PC-9 (cell line): ENCODE measurements around the gene CCM2. TPM values are rescaled to one million over a fixed set of nuclear protein-coding genes. Genes with fewer than 3 reads are reported as not detected.

Experiments
- BruUV-seq: library from RNA; stranded (reverse); fragments of 400-500 nt; replicated peaks from 2 replicates; lab custom pipeline; 2021; lab: Mats Ljungman, UMichigan
- CTCF ChIA-PET: fragments of 300-600 bp; sonication (Branson Sonifier 250); formaldehyde crosslinking; loops from one replicate; lab custom pipeline; 2022; ENCODE audit warnings: antibody characterized with exemption; lab: Charles Lee
- POLR2A ChIA-PET: fragments of 300-600 bp; sonication (Branson Sonifier 250); formaldehyde crosslinking; loops from one replicate; lab custom pipeline; 2022; ENCODE audit warnings: antibody characterized with exemption; ENCODE audit not compliant: unreplicated experiment; lab: Charles Lee
- DNase-seq, 2 experiments: peaks; one replicate each; pipeline versions ENCODE4 v3.0.0 to v3.0.0-alpha.2; 2015 to 2022; ENCODE audit warnings: mixed read lengths in 1 of 2
- H2AFZ ChIP-seq: fragments of 200-600 bp; sonication (generic); 2 replicates; pipeline ENCODE4 v1.8.1; 2017; ENCODE audit warnings: antibody characterized with exemption
- H3F3A ChIP-seq: fragments of 200-600 bp; sonication (generic); 2 replicates; pipeline ENCODE4 v1.8.1; 2017; ENCODE audit warnings: antibody characterized with exemption, mild to moderate bottlenecking, low read depth; ENCODE audit not compliant: insufficient read depth
- H3K27ac ChIP-seq: fragments of 200-600 bp; sonication (generic); 2 replicates; pipeline ENCODE4 v1.6.1; 2016; ENCODE audit warnings: mixed run types
- H3K27me3 ChIP-seq: fragments of 200-600 bp; sonication (generic); 2 replicates; pipeline ENCODE4 v1.6.1; 2016; ENCODE audit warnings: low read depth, mixed run types; ENCODE audit not compliant: insufficient read depth
- H3K36me3 ChIP-seq: fragments of 200-600 bp; sonication (generic); 2 replicates; pipeline ENCODE4 v1.6.1; 2016; ENCODE audit warnings: low read depth, mixed run types
- H3K4me1 ChIP-seq: fragments of 200-600 bp; sonication (generic); replicated peaks from 2 replicates; pipeline ENCODE4 v1.6.1; 2016; ENCODE audit warnings: mixed run types; ENCODE audit not compliant: insufficient read depth
- H3K4me2 ChIP-seq: fragments of 200-600 bp; sonication (generic); 2 replicates; pipeline ENCODE4 v1.6.1; 2017; ENCODE audit warnings: mixed run types
- H3K4me3 ChIP-seq: fragments of 200-600 bp; sonication (generic); 2 replicates; pipeline ENCODE4 v1.6.1; 2016; ENCODE audit warnings: mixed run types
- H3K79me2 ChIP-seq: fragments of 200-600 bp; sonication (generic); 2 replicates; pipeline ENCODE4 v1.6.1; 2017; ENCODE audit warnings: low read depth, mixed run types
- H3K9me2 ChIP-seq: fragments of 200-600 bp; sonication (generic); 2 replicates; pipeline ENCODE4 v1.8.1; 2017; ENCODE audit warnings: mild to moderate bottlenecking; ENCODE audit not compliant: insufficient read depth
- H3K9me3 ChIP-seq: fragments of 200-600 bp; sonication (generic); 2 replicates; pipeline ENCODE4 v1.8.1; 2016; ENCODE audit warnings: low read depth; ENCODE audit not compliant: insufficient read depth
- H4K20me1 ChIP-seq: fragments of 200-600 bp; sonication (generic); 2 replicates; pipeline ENCODE4 v1.8.1; 2017; ENCODE audit not compliant: insufficient read depth
- EZH2 ChIP-seq: fragments of 200-600 bp; sonication (generic); IDR thresholded peaks from 2 replicates; pipeline ENCODE4 v1.8.0; 2017; ENCODE audit warnings: antibody characterized with exemption, low read depth
- intact Hi-C: fragments of 100-400 bp; cut with micrococcal nuclease; formaldehyde crosslinking; loops from one replicate; pipeline ENCODE4 v1.10.0; 2022; ENCODE audit not compliant: unreplicated experiment
- total RNA-seq: library from RNA; stranded (reverse); gene quantifications from 2 replicates; pipeline ENCODE4 v1.2.3, GENCODE V29; 2021
- TF ChIP-seq, protein P1 (sequence below): fragments of 200-600 bp; sonication (generic); conservative IDR thresholded peaks from 2 replicates; pipeline ENCODE4 v1.6.1; 2017; ENCODE audit warnings: mixed run types, antibody characterized with exemption, mild to moderate bottlenecking, moderate library complexity

The CCM2 gene
- total RNA-seq, 1 experiment from 2014 or later, result 54.2 TPM

- 0 out of 2 replicates have a peak, but pooled peaks cover 3% of the 10 kb centered on the region for H3K36me3 ChIP-seq
- no peaks in the 10 kb centered on the region for H4K20me1 ChIP-seq
- TF ChIP-seq, protein P1, sequence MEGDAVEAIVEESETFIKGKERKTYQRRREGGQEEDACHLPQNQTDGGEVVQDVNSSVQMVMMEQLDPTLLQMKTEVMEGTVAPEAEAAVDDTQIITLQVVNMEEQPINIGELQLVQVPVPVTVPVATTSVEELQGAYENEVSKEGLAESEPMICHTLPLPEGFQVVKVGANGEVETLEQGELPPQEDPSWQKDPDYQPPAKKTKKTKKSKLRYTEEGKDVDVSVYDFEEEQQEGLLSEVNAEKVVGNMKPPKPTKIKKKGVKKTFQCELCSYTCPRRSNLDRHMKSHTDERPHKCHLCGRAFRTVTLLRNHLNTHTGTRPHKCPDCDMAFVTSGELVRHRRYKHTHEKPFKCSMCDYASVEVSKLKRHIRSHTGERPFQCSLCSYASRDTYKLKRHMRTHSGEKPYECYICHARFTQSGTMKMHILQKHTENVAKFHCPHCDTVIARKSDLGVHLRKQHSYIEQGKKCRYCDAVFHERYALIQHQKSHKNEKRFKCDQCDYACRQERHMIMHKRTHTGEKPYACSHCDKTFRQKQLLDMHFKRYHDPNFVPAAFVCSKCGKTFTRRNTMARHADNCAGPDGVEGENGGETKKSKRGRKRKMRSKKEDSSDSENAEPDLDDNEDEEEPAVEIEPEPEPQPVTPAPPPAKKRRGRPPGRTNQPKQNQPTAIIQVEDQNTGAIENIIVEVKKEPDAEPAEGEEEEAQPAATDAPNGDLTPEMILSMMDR, result no peak
- TF ChIP-seq EZH2, result no peak
- no peaks in the 10 kb centered on the region for H3K9me2 ChIP-seq
- H3K79me2 ChIP-seq, result peaks cover 13% of the 10 kb centered on the region; the same call in 1 of the 2 replicates
- H3K4me1 ChIP-seq, result no peaks in the 10 kb centered on the region
- H3K4me3 ChIP-seq, result no peak overlapping the region
- no peak overlapping the region for H3K27ac ChIP-seq
- BruUV-seq, result no TSS peak
- H3K4me2 ChIP-seq, result no peak overlapping the region
- H3K9me3 ChIP-seq, result no peaks in the 10 kb centered on the region
- ChIA-PET CTCF (no interaction called here), POLR2A (interaction anchor here (0.6 kb wide), 2 partner anchors 37 to 755 kb away, joined by 3 to 4 read pairs; no protein-coding TSS in a partner anchor)
- no peaks in the 10 kb centered on the region for H3K27me3 ChIP-seq
- DNase-seq, result no peak
- no peak overlapping the region for H2AFZ ChIP-seq
- intact Hi-C loops, result no loop called here
- no peaks in the 10 kb centered on the region; the same call in 1 of the 2 replicates for H3F3A ChIP-seq
These were observed 13.5 kb downstream of the CCM2 start for GRCh38 chr7:45013465-45013967.

- BruUV-seq, result no TSS peak
- H3K79me2 ChIP-seq, result no peaks in the 10 kb centered on the region
- no peaks in the 10 kb centered on the region for H4K20me1 ChIP-seq
- no peak overlapping the region for H3K4me3 ChIP-seq
- no peak for DNase-seq
- POLR2A ChIA-PET, result no interaction called here
- TF ChIP-seq, protein P1, result no peak
- TF ChIP-seq EZH2, result no peak
- H3K36me3 ChIP-seq, result 0 out of 2 replicates have a peak, but pooled peaks cover 3% of the 10 kb centered on the region
- no peaks in the 10 kb centered on the region for H3K27me3 ChIP-seq
- no peak overlapping the region for H3K4me2 ChIP-seq
- intact Hi-C loops, result no loop called here
- CTCF ChIA-PET, result interaction anchor here (0.6 kb wide), 1 partner anchor 707 kb away, joined by 27 read pairs; no protein-coding TSS in a partner anchor
- H3K27ac ChIP-seq, result no peak overlapping the region
- no peaks in the 10 kb centered on the region for H3K4me1 ChIP-seq
- H2AFZ ChIP-seq, result no peak overlapping the region
- H3K9me3 ChIP-seq, result no peaks in the 10 kb centered on the region
- no peaks in the 10 kb centered on the region for H3K9me2 ChIP-seq
- H3F3A ChIP-seq, result no peaks in the 10 kb centered on the region; the same call in 1 of the 2 replicates
These were observed 15.3 kb downstream of the CCM2 start for GRCh38 chr7:45015313-45015712.

DNA sequence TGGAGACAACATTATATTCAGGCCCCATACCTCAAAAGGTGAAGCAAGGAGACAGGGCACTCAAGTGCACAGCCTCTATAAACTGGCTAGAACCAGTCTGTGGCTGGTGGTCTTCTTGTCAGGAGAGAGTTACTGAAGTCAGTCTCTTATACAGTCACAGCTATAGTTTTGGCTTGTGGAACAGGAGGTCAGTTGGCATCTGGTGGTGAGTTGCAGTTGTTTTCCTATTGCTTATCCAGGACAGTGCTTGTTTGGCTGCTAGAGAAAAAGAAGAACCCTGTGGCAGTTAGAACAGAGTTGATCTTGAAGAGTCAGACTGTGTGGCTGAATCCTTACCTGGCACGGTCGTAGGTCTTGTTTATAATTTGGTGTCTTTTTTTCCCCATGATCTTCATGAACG, 17.3 kb downstream of the CCM2 start:
- Histone ChIP-seq H3K79me2 (no peaks in the 10 kb centered on the region), H3K9me3 (no peaks in the 10 kb centered on the region), H3K4me2 (no peak overlapping the region), H3K4me3 (no peak overlapping the region), H3K36me3 (0 out of 2 replicates have a peak, but pooled peaks cover 2% of the 10 kb centered on the region), H3F3A (no peaks in the 10 kb centered on the region; the same call in 1 of the 2 replicates), H3K27me3 (no peaks in the 10 kb centered on the region), H3K4me1 (no peaks in the 10 kb centered on the region), H2AFZ (no peak overlapping the region), H3K27ac (no peak overlapping the region), H4K20me1 (no peaks in the 10 kb centered on the region), H3K9me2 (no peaks in the 10 kb centered on the region)
- POLR2A ChIA-PET, result no interaction called here
- no TSS peak for BruUV-seq
- no peak for TF ChIP-seq EZH2
- TF ChIP-seq, protein P1, result no peak
- DNase-seq, result no peak
- CTCF ChIA-PET, result no interaction called here
- intact Hi-C loops, result no loop called here
